GM21825 (cell line): Measurements from ENCODE around the gene PTCD3.
A peak's percentile ranks its signal among the peaks of the same experiment; 100 is the strongest.

Experiments used
- ATAC-seq: cut with Tn5 transposase; IDR thresholded peaks from one replicate; pipeline ENCODE4 v1.9.1; 2021; ENCODE audit warnings: mild to moderate bottlenecking, moderate library complexity; ENCODE audit not compliant: unreplicated experiment

PTCD3 gene

GRCh38 chr2:86079981-86080911, 25.8 kb upstream of the PTCD3 start:
- ATAC-seq, result peak; percentile 77

- ATAC-seq, result no peak
These were observed 24.3 kb upstream of the PTCD3 start for GRCh38 chr2:86081724-86082123.

GRCh38 chr2:86082756-86083155, 23.3 kb upstream of the PTCD3 start:
- no peak for ATAC-seq

GRCh38 chr2:86087936-86088850, 17.8 kb upstream of the PTCD3 start:
- no peak for ATAC-seq

- ATAC-seq, result no peak
These were observed 11.8 kb upstream of the PTCD3 start for GRCh38 chr2:86094229-86094628.

- no peak for ATAC-seq
These were observed 8.7 kb upstream of the PTCD3 start for GRCh38 chr2:86097114-86097896.

- no peak for ATAC-seq
These were observed 8.1 kb upstream of the PTCD3 start for GRCh38 chr2:86097913-86098312.

- ATAC-seq, result no peak
These were observed 3.9 kb upstream of the PTCD3 start for GRCh38 chr2:86102157-86102556.

- ATAC-seq, result peak; percentile 69
These were observed 625 bp upstream of the PTCD3 start, which contains the start of gene POLR1A for GRCh38 chr2:86105252-86105968. TSS of gene POLR1A (minus strand) at chr2:86105886. CDS start at chr2:86105776, 110 bp downstream.

GRCh38 chr2:86107031-86107430, 996 bp downstream of the PTCD3 start:
- ATAC-seq, result no peak

- no peak for ATAC-seq
These were observed 12.1 kb downstream of the PTCD3 start for GRCh38 chr2:86118130-86118529.

- ATAC-seq, result no peak
These were observed 17.4 kb downstream of the PTCD3 start for GRCh38 chr2:86123328-86123925.

GRCh38 chr2:86124683-86125082, 18.6 kb downstream of the PTCD3 start:
- ATAC-seq, result no peak

GRCh38 chr2:86134709-86135108, 28.7 kb downstream of the PTCD3 start:
- ATAC-seq, result no peak

- ATAC-seq, result no peak
These were observed 29.6 kb downstream of the PTCD3 start for GRCh38 chr2:86135653-86136052.

GRCh38 chr2:86136141-86136540, 30.1 kb downstream of the PTCD3 start:
- no peak for ATAC-seq

GRCh38 chr2:86138736-86139625, 32.9 kb downstream of the PTCD3 start:
- no peak for ATAC-seq

GRCh38 chr2:86139981-86140380, 33.9 kb downstream of the PTCD3 start:
- no peak for ATAC-seq

GRCh38 chr2:86140969-86141392, 34.9 kb downstream of the PTCD3 start:
- no peak for ATAC-seq
